ENCODE measurements around the gene EEPD1. TPM values are rescaled to one million over a fixed set of nuclear protein-coding genes. Genes with fewer than 3 reads are reported as not detected.

Gene EEPD1
- total and polyA plus RNA-seq, 5 donors from 2014 or later = 9.2 to 24.4 (median 11.1) TPM

DNA sequence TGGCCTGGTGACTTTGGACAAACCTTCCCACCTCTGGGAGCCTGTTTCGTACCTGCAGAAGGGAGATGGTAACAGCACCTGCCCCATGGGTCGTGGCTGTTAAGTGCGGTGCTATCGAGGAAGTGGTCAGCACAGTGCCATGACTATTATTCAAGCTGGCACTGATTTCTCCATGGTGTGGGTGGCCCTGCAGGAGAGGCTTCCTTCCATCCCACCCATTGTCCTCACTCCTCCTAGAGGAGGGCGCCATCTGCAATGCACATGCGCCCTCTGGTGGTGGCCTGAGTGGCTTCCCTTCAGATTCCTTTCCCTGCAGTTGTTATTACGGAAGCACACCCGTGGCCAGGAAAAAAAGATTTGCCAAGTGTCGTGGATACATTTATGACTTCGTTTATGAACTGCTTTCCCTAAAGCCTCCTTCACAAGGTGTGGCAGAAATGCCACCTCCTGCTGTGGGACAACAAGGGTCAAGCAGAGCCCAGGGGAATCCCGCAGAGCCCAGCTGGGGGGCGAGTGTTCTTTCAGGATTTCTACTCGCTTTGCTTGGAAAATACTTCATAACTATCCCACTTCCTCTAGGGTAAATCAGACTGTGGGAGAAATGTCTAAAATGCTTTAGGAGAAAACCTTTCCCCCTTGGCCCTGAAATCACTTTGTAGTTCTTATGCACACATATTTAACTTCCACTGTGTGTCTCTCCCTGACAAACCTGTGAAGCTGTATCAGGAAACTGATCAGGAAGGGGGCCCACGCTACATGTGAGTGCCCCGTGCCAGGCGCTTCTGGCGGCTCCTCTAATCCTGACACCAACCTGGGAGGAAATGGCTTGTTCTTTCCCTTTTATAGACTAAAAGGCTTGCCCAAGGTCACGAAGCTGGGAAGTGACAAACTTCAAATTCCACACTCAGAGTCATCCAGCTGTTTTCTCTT, 138.6 kb downstream of the EEPD1 start:
- Mint-ChIP-seq H3K9me3 (no peaks in the 10 kb centered on the region), H3K27me3 (no peaks in the 10 kb centered on the region), H3K36me3 (no peaks in the 10 kb centered on the region), H3K4me1 (peaks cover 6 to 35% (median 22%) of the 10 kb centered on the region in 4 donors), H3K4me3 (peak overlapping the region; percentile 3 to 79 (median 34)), H3K27ac (peak overlapping the region in 2 of 3 donors; percentile 27 to 67)
- no peak overlapping the region for H3K27ac ChIP-seq (ENCODE audit: insufficient read depth, low read length, poor library complexity, severe bottlenecking)
- no peaks in the 10 kb centered on the region for H3K9me3 ChIP-seq (ENCODE audit: control insufficient read depth in 2 of 2, low read length in 2 of 2)
- peak; percentile 54 to 69 (median 60) for DNase-seq
- H3K4me1 ChIP-seq (ENCODE audit: control insufficient read depth, insufficient read depth, low read length, poor library complexity, severe bottlenecking) = peaks cover 30% of the 10 kb centered on the region
- H3K4me3 ChIP-seq (ENCODE audit: low read depth, low read length) = peak overlapping the region; percentile 42
- peak; percentile 34 to 39 for ATAC-seq (ENCODE audit: low read depth in 2 of 2)
- H3K27me3 ChIP-seq (ENCODE audit: control insufficient read depth, insufficient read depth, low read length) = no peaks in the 10 kb centered on the region
- no peaks in the 10 kb centered on the region for H3K36me3 ChIP-seq (ENCODE audit: control insufficient read depth, insufficient read depth, low read length)

DNA sequence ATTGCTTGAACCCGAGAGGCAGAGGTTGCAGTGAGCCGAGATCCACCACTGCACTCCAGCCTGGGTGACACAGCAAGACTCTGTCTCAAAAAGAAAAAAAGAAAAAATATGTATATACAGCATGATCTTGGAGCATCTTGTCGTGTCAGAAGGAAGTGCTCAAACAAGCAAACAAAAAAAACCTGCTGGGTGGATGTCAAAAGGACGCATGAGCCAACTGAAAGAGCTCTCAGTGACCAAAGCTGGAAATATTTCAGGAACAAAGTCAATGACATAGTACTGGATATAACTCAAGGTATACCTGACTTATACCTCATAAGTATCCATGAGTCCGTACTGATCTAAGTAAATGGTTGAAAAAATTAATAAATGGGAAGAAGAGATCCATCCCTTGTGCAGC, 142.0 kb downstream of the EEPD1 start:
- Mint-ChIP-seq H3K36me3 (peaks cover 5% of the 10 kb centered on the region), H3K27ac (no peak overlapping the region), H3K27me3 (no peaks in the 10 kb centered on the region), H3K4me3 (no peak overlapping the region), H3K4me1 (peaks cover 0 to 15% (median 7%) of the 10 kb centered on the region in 4 donors), H3K9me3 (no peaks in the 10 kb centered on the region)
- Histone ChIP-seq H3K27ac (ENCODE audit: insufficient read depth, low read length, poor library complexity, severe bottlenecking) (no peak overlapping the region), H3K9me3 (ENCODE audit: control insufficient read depth in 2 of 2, low read length in 2 of 2) (no peaks in the 10 kb centered on the region), H3K4me1 (ENCODE audit: control insufficient read depth, insufficient read depth, low read length, poor library complexity, severe bottlenecking) (peaks cover 7% of the 10 kb centered on the region), H3K36me3 (ENCODE audit: control insufficient read depth, insufficient read depth, low read length) (no peaks in the 10 kb centered on the region), H3K27me3 (ENCODE audit: control insufficient read depth, insufficient read depth, low read length) (no peaks in the 10 kb centered on the region), H3K4me3 (ENCODE audit: low read depth, low read length) (no peak overlapping the region)
- ATAC-seq (ENCODE audit: low read depth in 2 of 2) (no peak), DNase-seq (no peak)

DNA sequence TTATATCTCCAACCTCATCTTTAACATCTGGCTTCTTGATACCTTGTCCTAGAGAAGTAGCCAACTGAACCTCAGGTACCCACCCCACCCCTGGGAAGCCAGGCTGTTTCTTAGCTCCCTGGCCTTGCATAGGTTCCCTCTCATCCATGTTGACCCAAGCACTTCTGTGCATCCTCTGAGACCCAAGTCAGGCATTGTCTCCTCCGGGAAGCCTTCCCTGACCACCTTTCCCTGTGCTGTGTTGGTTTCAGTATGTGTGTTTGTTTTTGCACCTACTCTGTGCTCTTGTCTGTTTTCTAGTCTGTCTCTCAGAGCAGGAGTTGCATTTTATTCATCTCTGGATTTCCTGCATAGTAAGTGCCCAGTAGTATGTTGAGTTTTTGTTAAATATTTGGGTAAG, 143.2 kb downstream of the EEPD1 start:
- Mint-ChIP-seq H3K4me3 (no peak overlapping the region), H3K27ac (no peak overlapping the region)

DNA sequence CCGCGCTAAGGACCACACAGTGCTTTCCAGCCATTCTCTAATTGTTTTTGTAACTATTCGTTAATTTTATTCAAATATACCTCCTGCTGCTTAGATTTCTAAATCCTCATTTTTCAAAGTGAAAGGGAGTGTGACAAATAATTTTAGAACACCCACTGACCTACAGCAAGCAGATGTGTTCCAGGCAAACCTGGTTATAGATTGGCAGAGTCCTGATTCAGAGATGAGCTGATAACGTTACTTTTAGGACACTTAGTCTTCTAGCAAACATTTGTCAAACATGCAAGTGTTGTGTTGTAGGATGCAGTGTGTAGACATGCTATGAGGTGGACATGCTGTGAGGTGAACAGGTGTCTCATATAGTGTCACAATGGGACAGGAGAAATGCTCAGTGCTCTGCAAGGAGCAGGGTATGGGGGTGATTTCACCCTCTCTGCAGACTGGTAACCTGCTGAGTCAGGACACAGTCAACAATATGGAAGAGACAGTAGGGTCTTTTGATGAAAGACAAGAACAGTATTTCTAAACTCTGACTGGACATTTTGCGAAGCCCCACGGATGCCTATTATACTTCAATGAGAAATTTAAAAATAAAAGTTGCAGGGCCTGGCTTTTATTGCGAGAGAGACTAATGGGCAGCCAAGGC, 144.4 kb downstream of the EEPD1 start:
- H3K9me3 Mint-ChIP-seq = no peaks in the 10 kb centered on the region
- Histone ChIP-seq H3K4me1 (ENCODE audit: control insufficient read depth, insufficient read depth, low read length, poor library complexity, severe bottlenecking) (no peaks in the 10 kb centered on the region), H3K27ac (ENCODE audit: insufficient read depth, low read length, poor library complexity, severe bottlenecking) (no peak overlapping the region), H3K4me3 (ENCODE audit: low read depth, low read length) (no peak overlapping the region), H3K9me3 (ENCODE audit: control insufficient read depth in 2 of 2, low read length in 2 of 2) (no peaks in the 10 kb centered on the region), H3K27me3 (ENCODE audit: control insufficient read depth, insufficient read depth, low read length) (no peaks in the 10 kb centered on the region), H3K36me3 (ENCODE audit: control insufficient read depth, insufficient read depth, low read length) (no peaks in the 10 kb centered on the region)
- peaks cover 5% of the 10 kb centered on the region for H3K36me3 Mint-ChIP-seq
- peak overlapping the region in 2 of 3 donors; percentile 21 to 38 for H3K27ac Mint-ChIP-seq
- no peak for DNase-seq
- H3K4me3 Mint-ChIP-seq = no peak overlapping the region
- no peak for ATAC-seq (ENCODE audit: low read depth in 2 of 2)
- H3K4me1 Mint-ChIP-seq = no peaks in the 10 kb centered on the region
- no peaks in the 10 kb centered on the region for H3K27me3 Mint-ChIP-seq

More for the DNA sequence above, 143.2 kb downstream of the EEPD1 start:
- Mint-ChIP-seq H3K9me3 (no peaks in the 10 kb centered on the region), H3K36me3 (peaks cover 5% of the 10 kb centered on the region), H3K27me3 (no peaks in the 10 kb centered on the region), H3K4me1 (peaks cover 0 to 12% (median 5%) of the 10 kb centered on the region in 4 donors)
- Histone ChIP-seq H3K36me3 (ENCODE audit: control insufficient read depth, insufficient read depth, low read length) (no peaks in the 10 kb centered on the region), H3K4me1 (ENCODE audit: control insufficient read depth, insufficient read depth, low read length, poor library complexity, severe bottlenecking) (peaks cover 7% of the 10 kb centered on the region), H3K9me3 (ENCODE audit: control insufficient read depth in 2 of 2, low read length in 2 of 2) (no peaks in the 10 kb centered on the region), H3K27ac (ENCODE audit: insufficient read depth, low read length, poor library complexity, severe bottlenecking) (no peak overlapping the region), H3K27me3 (ENCODE audit: control insufficient read depth, insufficient read depth, low read length) (no peaks in the 10 kb centered on the region), H3K4me3 (ENCODE audit: low read depth, low read length) (no peak overlapping the region)
- DNase-seq = no peak
- no peak for ATAC-seq (ENCODE audit: low read depth in 2 of 2)

DNA sequence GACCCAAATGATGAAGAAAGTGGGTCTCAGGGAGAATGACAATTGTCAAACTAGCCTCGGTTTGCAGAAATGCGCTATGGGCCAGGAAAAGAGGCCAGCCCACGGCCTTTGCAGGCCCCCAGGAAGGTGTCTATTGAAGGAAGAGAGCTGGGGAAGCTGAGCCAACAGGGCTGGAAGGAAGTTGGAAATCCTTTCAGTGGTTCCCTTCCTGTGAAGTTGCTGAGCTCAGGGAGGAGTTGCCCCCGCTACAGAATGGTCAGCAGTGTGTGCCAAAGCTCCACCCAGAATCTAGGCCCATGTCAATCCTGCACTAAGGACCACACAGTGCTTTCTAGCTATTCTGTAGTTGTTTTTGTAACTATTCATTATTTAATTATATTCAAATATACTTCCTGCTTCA, 145.1 kb downstream of the EEPD1 start:
- no peaks in the 10 kb centered on the region for H3K9me3 Mint-ChIP-seq
- H3K27me3 Mint-ChIP-seq = no peaks in the 10 kb centered on the region
- H3K9me3 ChIP-seq (ENCODE audit: control insufficient read depth in 2 of 2, low read length in 2 of 2) = no peaks in the 10 kb centered on the region
- peaks cover 5% of the 10 kb centered on the region for H3K36me3 Mint-ChIP-seq
- no peaks in the 10 kb centered on the region for H3K27me3 ChIP-seq (ENCODE audit: control insufficient read depth, insufficient read depth, low read length)
- ATAC-seq (ENCODE audit: low read depth in 2 of 2) (no peak), DNase-seq (no peak)
- H3K4me3 ChIP-seq (ENCODE audit: low read depth, low read length) = no peak overlapping the region
- H3K4me1 Mint-ChIP-seq = no peaks in the 10 kb centered on the region
- H3K27ac Mint-ChIP-seq = no peak overlapping the region
- no peaks in the 10 kb centered on the region for H3K4me1 ChIP-seq (ENCODE audit: control insufficient read depth, insufficient read depth, low read length, poor library complexity, severe bottlenecking)
- H3K4me3 Mint-ChIP-seq = no peak overlapping the region
- H3K27ac ChIP-seq (ENCODE audit: insufficient read depth, low read length, poor library complexity, severe bottlenecking) = no peak overlapping the region
- H3K36me3 ChIP-seq (ENCODE audit: control insufficient read depth, insufficient read depth, low read length) = no peaks in the 10 kb centered on the region

DNA sequence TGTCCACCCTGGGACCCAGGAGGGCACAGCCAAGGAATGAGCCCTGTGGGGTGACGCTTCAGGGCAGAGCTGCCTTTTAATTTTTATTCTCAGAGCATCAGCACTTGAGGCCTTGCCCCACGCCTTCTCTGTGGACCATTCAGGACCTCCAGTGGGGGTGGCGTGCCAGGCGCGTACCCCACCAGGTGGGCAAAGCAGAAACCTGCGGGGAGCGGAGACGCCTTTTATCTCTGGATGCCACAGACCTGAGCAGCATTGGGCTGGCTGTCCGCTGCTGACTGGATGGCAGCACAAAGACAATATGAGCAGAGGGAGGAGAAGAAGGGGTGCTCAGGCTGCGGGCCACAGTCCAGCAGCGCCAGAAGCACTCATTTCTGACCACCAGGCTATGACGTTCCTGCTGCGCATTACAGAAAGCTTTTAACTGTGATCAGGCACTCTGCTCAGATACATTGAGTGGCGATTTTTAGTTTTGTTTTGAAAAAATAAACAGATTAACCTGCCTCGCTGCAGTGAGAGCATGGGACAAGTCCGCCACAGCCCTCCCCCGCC, 146.2 kb downstream of the EEPD1 start:
- H3K27me3 ChIP-seq (ENCODE audit: control insufficient read depth, insufficient read depth, low read length) = no peaks in the 10 kb centered on the region

DNA sequence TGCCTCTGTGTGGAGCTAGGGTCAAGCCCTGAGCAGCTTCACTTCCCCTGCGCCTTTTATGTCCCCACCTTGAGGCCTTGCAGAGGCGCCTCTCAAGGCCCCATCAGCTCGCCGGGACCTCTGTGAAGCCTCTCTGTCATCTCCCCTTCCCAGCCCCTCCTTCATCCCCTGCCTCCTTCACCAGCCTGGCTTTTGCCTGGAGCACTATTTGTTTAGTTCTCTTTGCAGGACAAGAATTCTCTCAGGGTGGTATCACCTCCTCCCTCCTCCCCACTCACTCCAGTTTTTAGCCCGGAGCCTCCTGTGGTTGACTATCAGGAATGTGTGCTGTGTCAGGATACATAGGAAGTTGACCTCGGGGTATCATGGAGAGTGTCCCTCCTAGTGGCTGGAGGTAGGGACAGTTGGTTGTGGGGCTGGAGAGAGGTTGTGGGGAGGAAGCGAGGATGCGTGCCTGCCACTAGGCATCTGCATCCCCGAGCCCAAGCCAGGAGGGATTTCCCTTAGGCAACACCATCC, 146.8 kb downstream of the EEPD1 start:
- Mint-ChIP-seq H3K4me1 (no peaks in the 10 kb centered on the region), H3K9me3 (no peaks in the 10 kb centered on the region), H3K27me3 (no peaks in the 10 kb centered on the region), H3K27ac (no peak overlapping the region), H3K36me3 (peaks cover 5% of the 10 kb centered on the region), H3K4me3 (no peak overlapping the region)
- Histone ChIP-seq H3K9me3 (ENCODE audit: control insufficient read depth in 2 of 2, low read length in 2 of 2) (no peaks in the 10 kb centered on the region), H3K4me3 (ENCODE audit: low read depth, low read length) (no peak overlapping the region), H3K27me3 (ENCODE audit: control insufficient read depth, insufficient read depth, low read length) (no peaks in the 10 kb centered on the region), H3K27ac (ENCODE audit: insufficient read depth, low read length, poor library complexity, severe bottlenecking) (no peak overlapping the region), H3K4me1 (ENCODE audit: control insufficient read depth, insufficient read depth, low read length, poor library complexity, severe bottlenecking) (no peaks in the 10 kb centered on the region), H3K36me3 (ENCODE audit: control insufficient read depth, insufficient read depth, low read length) (no peaks in the 10 kb centered on the region)
- DNase-seq (no peak), ATAC-seq (ENCODE audit: low read depth in 2 of 2) (no peak)

More for the DNA sequence above, 146.2 kb downstream of the EEPD1 start:
- Mint-ChIP-seq H3K4me1 (no peaks in the 10 kb centered on the region), H3K27me3 (no peaks in the 10 kb centered on the region), H3K27ac (no peak overlapping the region), H3K9me3 (no peaks in the 10 kb centered on the region), H3K4me3 (no peak overlapping the region), H3K36me3 (peaks cover 5% of the 10 kb centered on the region)
- H3K4me3 ChIP-seq (ENCODE audit: low read depth, low read length) = no peak overlapping the region
- H3K4me1 ChIP-seq (ENCODE audit: control insufficient read depth, insufficient read depth, low read length, poor library complexity, severe bottlenecking) = no peaks in the 10 kb centered on the region
- no peaks in the 10 kb centered on the region for H3K36me3 ChIP-seq (ENCODE audit: control insufficient read depth, insufficient read depth, low read length)
- ATAC-seq (ENCODE audit: low read depth in 2 of 2) = no peak
- H3K27ac ChIP-seq (ENCODE audit: insufficient read depth, low read length, poor library complexity, severe bottlenecking) = no peak overlapping the region
- H3K9me3 ChIP-seq (ENCODE audit: control insufficient read depth in 2 of 2, low read length in 2 of 2) = no peaks in the 10 kb centered on the region
- no peak for DNase-seq
